Hepatic stellate cell (primary cell): ENCODE measurements around the gene BRD3OS.
"Not testable (repeated sequence)": the region's sequence is repeated elsewhere in the genome, so short reads cannot be mapped to it uniquely, and the experiment has no call there.

Experiments
- DNase-seq: peaks from one replicate; pipeline ENCODE4 v3.0.0; 2011; ENCODE audit warnings: low spot score

BRD3OS gene

GRCh38 chr9:133988771-133989170 is 36.5 kb upstream of the BRD3OS start:
- not testable (repeated sequence) for DNase-seq

GRCh38 chr9:133989625-133990365 is 35.5 kb upstream of the BRD3OS start:
- no peak for DNase-seq

GRCh38 chr9:133990366-133991213 is 34.7 kb upstream of the BRD3OS start:
- peak; percentile 88 for DNase-seq

- no peak for DNase-seq
Observed at GRCh38 chr9:133991214-133991921, 33.9 kb upstream of the BRD3OS start.

- DNase-seq: peak; percentile 50
Observed at GRCh38 chr9:133991964-133992779, 33.1 kb upstream of the BRD3OS start, which contains the start of gene VAV2. Gene VAV2 (minus strand): TSS chr9:133992324. CDS start chr9:133992278, 46 bp downstream.

- peak; percentile 85 for DNase-seq
Observed at GRCh38 chr9:133992780-133993634, 32.3 kb upstream of the BRD3OS start.

- DNase-seq: no peak
Observed at GRCh38 chr9:133993635-133994253, 31.5 kb upstream of the BRD3OS start.

- peak; percentile 85 for DNase-seq
Observed at GRCh38 chr9:133994353-133995011, 30.8 kb upstream of the BRD3OS start.

GRCh38 chr9:133995012-133995896 is 30.0 kb upstream of the BRD3OS start:
- DNase-seq: no peak

- DNase-seq: no peak
Observed at GRCh38 chr9:133996531-133997520, 28.5 kb upstream of the BRD3OS start.

- no peak for DNase-seq
Observed at GRCh38 chr9:133997584-133997983, 27.7 kb upstream of the BRD3OS start.

- peak; percentile 53 for DNase-seq
Observed at GRCh38 chr9:133998915-133999595, 26.2 kb upstream of the BRD3OS start.

GRCh38 chr9:133999851-134000265 is 25.4 kb upstream of the BRD3OS start:
- no peak for DNase-seq

GRCh38 chr9:134002796-134003195 is 22.5 kb upstream of the BRD3OS start:
- no peak for DNase-seq

GRCh38 chr9:134003237-134003636 is 22.0 kb upstream of the BRD3OS start:
- no peak for DNase-seq

- no peak for DNase-seq
Observed at GRCh38 chr9:134004131-134004873, 21.0 kb upstream of the BRD3OS start.
